ENCODE data around the gene SKOR1.

The SKOR1 gene

GRCh38 chr15:67827562-67828277 lies 2.4 kb downstream of the SKOR1 start:
- Histone ChIP-seq H3K4me3 (ENCODE audit: low read depth, low read length) (no peak overlapping the region), H3K4me1 (ENCODE audit: control insufficient read depth, insufficient read depth, low read length) (peaks cover 42% of the 10 kb centered on the region), H3K27ac (ENCODE audit: low read depth, low read length) (no peak overlapping the region), H3K9ac (ENCODE audit: low read depth, low read length) (no peak overlapping the region), H3K9me3 (ENCODE audit: control insufficient read depth, insufficient read depth, low read length) (no peaks in the 10 kb centered on the region), H3K36me3 (ENCODE audit: control insufficient read depth, insufficient read depth, low read length) (no peaks in the 10 kb centered on the region), H3K27me3 (ENCODE audit: control insufficient read depth, insufficient read depth, low read length) (peaks cover 100% of the 10 kb centered on the region)

GRCh38 chr15:67828278-67828968 lies 3.1 kb downstream of the SKOR1 start:
- H3K9ac ChIP-seq (ENCODE audit: low read depth, low read length): no peak overlapping the region
- no peaks in the 10 kb centered on the region for H3K36me3 ChIP-seq (ENCODE audit: control insufficient read depth, insufficient read depth, low read length)
- peaks cover 47% of the 10 kb centered on the region for H3K4me1 ChIP-seq (ENCODE audit: control insufficient read depth, insufficient read depth, low read length)
- peaks cover 100% of the 10 kb centered on the region for H3K27me3 ChIP-seq (ENCODE audit: control insufficient read depth, insufficient read depth, low read length)
- H3K27ac ChIP-seq (ENCODE audit: low read depth, low read length): no peak overlapping the region
- no peaks in the 10 kb centered on the region for H3K9me3 ChIP-seq (ENCODE audit: control insufficient read depth, insufficient read depth, low read length)
- H3K4me3 ChIP-seq (ENCODE audit: low read depth, low read length): peak overlapping the region; percentile 21; the same call in 1 of the 2 replicates

DNA sequence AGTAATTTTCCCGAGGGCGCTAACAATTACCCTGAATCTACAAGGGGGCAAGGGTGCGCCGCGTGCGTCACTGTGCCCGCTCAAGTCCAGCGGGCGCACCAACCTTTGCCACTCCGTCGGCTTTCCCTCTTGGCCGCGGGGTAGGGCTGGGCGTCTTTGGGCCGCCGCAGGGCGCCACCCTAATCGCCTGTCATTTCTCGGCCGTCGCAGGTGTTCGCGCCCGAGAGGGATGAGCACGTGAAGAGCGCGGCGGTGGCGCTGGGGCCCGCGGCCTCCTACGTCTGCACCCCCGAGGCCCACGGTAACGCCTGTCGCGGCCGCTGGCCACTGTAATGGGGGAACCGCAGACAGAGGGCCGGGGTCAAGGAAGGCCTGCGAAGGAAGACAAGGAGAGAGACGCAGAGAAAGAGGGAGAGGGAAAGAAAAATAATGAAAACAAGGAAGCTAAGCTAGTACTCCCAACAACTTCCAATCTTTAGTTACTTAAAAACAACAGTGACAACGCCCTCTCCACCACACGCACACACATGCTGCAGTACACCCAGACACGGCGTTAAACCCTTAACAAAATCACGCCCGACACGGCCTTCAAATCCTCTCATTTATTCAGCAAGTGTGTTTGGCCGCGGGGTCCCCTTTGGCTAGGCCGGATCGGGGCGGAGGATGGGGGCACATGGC lies 3.8 kb downstream of the SKOR1 start:
- Histone ChIP-seq H3K9me3 (ENCODE audit: control insufficient read depth, insufficient read depth, low read length) (no peaks in the 10 kb centered on the region), H3K27me3 (ENCODE audit: control insufficient read depth, insufficient read depth, low read length) (peaks cover 100% of the 10 kb centered on the region), H3K4me1 (ENCODE audit: control insufficient read depth, insufficient read depth, low read length) (peaks cover 46% of the 10 kb centered on the region), H3K9ac (ENCODE audit: low read depth, low read length) (no peak overlapping the region), H3K36me3 (ENCODE audit: control insufficient read depth, insufficient read depth, low read length) (no peaks in the 10 kb centered on the region), H3K4me3 (ENCODE audit: low read depth, low read length) (peak overlapping the region; percentile 21; the same call in 1 of the 2 replicates), H3K27ac (ENCODE audit: low read depth, low read length) (no peak overlapping the region)

DNA sequence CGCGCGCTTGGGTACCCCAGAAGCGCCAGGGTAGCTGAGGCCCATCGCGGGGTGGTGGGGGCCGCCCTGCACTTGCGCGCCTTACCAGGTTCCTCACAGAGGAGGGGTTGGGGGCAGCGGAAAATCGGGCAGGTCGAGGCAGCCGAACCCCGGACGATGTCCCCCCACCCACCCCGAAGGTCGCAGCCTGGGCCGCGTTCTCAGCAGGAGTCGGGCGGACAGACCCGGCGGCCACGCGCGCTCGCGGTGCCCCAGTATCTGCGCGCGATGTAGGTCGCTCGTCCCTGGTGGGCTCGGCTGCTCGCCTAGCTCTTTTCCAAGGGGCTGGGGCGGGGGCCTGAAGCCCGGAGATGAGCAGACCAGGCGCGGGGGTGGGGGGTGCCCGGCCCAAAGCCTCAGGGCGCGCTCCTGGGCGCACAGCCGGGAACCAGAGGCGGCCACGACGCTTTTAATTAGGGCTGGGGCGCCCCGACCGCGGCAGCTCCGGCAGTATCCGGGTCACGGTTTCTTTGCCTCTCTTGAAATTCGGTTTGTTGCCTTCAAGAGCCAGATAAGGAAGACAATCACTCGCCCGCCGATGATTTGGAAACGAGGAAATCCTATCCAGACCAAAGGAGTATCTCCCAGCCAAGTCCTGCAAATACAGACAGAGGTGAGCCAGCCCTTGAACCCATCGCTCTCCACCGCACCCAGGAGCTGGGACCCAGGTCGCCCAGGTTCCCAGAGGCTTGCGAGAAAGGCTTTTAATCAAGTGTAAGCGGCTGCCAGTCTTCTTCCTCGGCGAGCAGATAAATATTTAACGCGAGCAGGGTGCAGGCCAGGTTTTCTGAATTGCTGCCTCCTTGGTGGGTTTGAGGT lies 4.6 kb downstream of the SKOR1 start:
- H3K27me3 ChIP-seq (ENCODE audit: control insufficient read depth, insufficient read depth, low read length): peaks cover 100% of the 10 kb centered on the region
- 0 out of 2 replicates have a peak overlapping the region, but pooled peaks have one; percentile 1 for H3K4me3 ChIP-seq (ENCODE audit: low read depth, low read length)
- peaks cover 39% of the 10 kb centered on the region for H3K4me1 ChIP-seq (ENCODE audit: control insufficient read depth, insufficient read depth, low read length)
- no peaks in the 10 kb centered on the region for H3K9me3 ChIP-seq (ENCODE audit: control insufficient read depth, insufficient read depth, low read length)
- H3K9ac ChIP-seq (ENCODE audit: low read depth, low read length): no peak overlapping the region
- H3K36me3 ChIP-seq (ENCODE audit: control insufficient read depth, insufficient read depth, low read length): no peaks in the 10 kb centered on the region
- no peak overlapping the region for H3K27ac ChIP-seq (ENCODE audit: low read depth, low read length)

- Histone ChIP-seq H3K4me3 (ENCODE audit: low read depth, low read length) (no peak overlapping the region), H3K27me3 (ENCODE audit: control insufficient read depth, insufficient read depth, low read length) (peaks cover 100% of the 10 kb centered on the region), H3K4me1 (ENCODE audit: control insufficient read depth, insufficient read depth, low read length) (peaks cover 30% of the 10 kb centered on the region), H3K27ac (ENCODE audit: low read depth, low read length) (no peak overlapping the region), H3K9ac (ENCODE audit: low read depth, low read length) (no peak overlapping the region), H3K9me3 (ENCODE audit: control insufficient read depth, insufficient read depth, low read length) (no peaks in the 10 kb centered on the region), H3K36me3 (ENCODE audit: control insufficient read depth, insufficient read depth, low read length) (no peaks in the 10 kb centered on the region)
Measured at GRCh38 chr15:67831363-67831762, 6.1 kb downstream of the SKOR1 start.

DNA sequence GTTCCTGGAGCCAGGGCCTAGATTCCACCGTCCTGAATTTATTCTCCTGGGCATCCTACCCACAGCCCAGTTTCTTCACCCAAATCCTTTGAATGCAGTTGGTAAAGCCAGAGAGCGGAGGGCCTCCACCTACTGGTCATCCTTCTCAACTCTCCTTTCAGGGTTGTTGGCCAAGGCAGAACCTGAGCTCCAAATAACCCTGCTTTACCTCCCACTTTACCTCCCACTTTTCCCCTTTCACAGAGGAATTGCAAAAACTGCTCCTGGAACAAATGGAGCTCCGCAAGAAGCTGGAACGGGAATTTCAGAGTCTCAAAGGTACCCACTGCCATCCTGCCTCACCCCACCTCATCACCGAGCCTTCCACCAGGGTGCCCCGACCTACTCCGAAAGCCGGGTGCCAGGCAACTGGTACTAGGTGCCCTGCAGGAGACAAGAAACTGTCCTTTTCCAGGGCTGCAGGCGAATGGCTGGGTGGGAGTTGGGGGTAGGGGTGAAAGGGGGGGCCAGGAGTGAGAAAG lies 6.8 kb downstream of the SKOR1 start:
- H3K4me1 ChIP-seq (ENCODE audit: control insufficient read depth, insufficient read depth, low read length): peaks cover 35% of the 10 kb centered on the region
- no peaks in the 10 kb centered on the region for H3K36me3 ChIP-seq (ENCODE audit: control insufficient read depth, insufficient read depth, low read length)
- no peak overlapping the region for H3K9ac ChIP-seq (ENCODE audit: low read depth, low read length)
- peaks cover 100% of the 10 kb centered on the region for H3K27me3 ChIP-seq (ENCODE audit: control insufficient read depth, insufficient read depth, low read length)
- no peak overlapping the region for H3K4me3 ChIP-seq (ENCODE audit: low read depth, low read length)
- H3K9me3 ChIP-seq (ENCODE audit: control insufficient read depth, insufficient read depth, low read length): no peaks in the 10 kb centered on the region
- no peak overlapping the region for H3K27ac ChIP-seq (ENCODE audit: low read depth, low read length)

DNA sequence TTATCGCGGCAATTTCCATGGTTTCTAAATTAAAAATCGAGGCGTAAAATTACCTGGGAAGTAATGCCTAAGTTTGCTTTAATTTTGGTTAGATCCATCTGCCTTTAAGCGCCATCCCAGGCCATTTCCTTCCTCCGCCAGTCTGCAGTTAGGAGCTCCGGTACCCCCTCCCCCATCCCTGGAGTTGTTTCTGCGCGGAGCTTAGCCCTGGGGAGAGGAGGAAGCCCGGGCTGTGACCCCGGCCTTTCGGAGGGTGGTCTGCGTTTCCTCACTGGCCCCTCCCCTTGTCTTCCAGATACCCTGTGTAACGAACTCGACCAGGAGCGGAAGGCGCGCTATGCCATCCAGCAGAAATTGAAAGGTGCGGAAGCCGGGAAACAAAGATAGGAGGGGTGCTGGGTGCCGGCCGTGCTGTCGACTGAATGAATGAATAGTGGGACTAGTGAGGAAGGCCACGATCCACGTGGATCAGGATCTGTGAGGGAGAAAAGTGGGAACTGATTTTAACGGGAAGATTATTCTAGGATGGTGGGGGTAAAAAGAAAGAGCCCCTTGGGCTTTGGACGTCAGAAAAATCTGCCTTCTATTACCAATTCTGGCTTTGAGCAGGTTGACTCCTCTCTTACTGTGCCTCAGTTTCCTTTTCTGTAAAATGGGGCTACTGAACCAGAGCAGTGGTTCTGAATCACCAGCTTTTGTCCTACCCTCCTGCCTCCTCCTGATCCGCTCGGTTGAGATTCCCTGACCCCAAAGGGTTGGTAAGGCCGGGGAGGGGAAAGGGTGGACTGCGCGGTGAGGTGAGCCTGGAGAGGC lies 7.8 kb downstream of the SKOR1 start:
- H3K9ac ChIP-seq (ENCODE audit: low read depth, low read length): no peak overlapping the region
- H3K36me3 ChIP-seq (ENCODE audit: control insufficient read depth, insufficient read depth, low read length): no peaks in the 10 kb centered on the region
- H3K4me3 ChIP-seq (ENCODE audit: low read depth, low read length): peak overlapping the region; percentile 57
- H3K9me3 ChIP-seq (ENCODE audit: control insufficient read depth, insufficient read depth, low read length): no peaks in the 10 kb centered on the region
- H3K27me3 ChIP-seq (ENCODE audit: control insufficient read depth, insufficient read depth, low read length): peaks cover 100% of the 10 kb centered on the region
- peaks cover 40% of the 10 kb centered on the region for H3K4me1 ChIP-seq (ENCODE audit: control insufficient read depth, insufficient read depth, low read length)
- no peak overlapping the region for H3K27ac ChIP-seq (ENCODE audit: low read depth, low read length)

- peaks cover 43% of the 10 kb centered on the region for H3K4me1 ChIP-seq (ENCODE audit: control insufficient read depth, insufficient read depth, low read length)
- H3K27me3 ChIP-seq (ENCODE audit: control insufficient read depth, insufficient read depth, low read length): peaks cover 100% of the 10 kb centered on the region
- no peak overlapping the region for H3K9ac ChIP-seq (ENCODE audit: low read depth, low read length)
- peak overlapping the region; percentile 57 for H3K4me3 ChIP-seq (ENCODE audit: low read depth, low read length)
- no peak overlapping the region for H3K27ac ChIP-seq (ENCODE audit: low read depth, low read length)
- H3K9me3 ChIP-seq (ENCODE audit: control insufficient read depth, insufficient read depth, low read length): no peaks in the 10 kb centered on the region
- H3K36me3 ChIP-seq (ENCODE audit: control insufficient read depth, insufficient read depth, low read length): no peaks in the 10 kb centered on the region
Measured at GRCh38 chr15:67833710-67834511, 8.6 kb downstream of the SKOR1 start.

- peak overlapping the region; percentile 57 for H3K4me3 ChIP-seq (ENCODE audit: low read depth, low read length)
- H3K9ac ChIP-seq (ENCODE audit: low read depth, low read length): no peak overlapping the region
- H3K4me1 ChIP-seq (ENCODE audit: control insufficient read depth, insufficient read depth, low read length): peaks cover 45% of the 10 kb centered on the region
- no peaks in the 10 kb centered on the region for H3K36me3 ChIP-seq (ENCODE audit: control insufficient read depth, insufficient read depth, low read length)
- no peaks in the 10 kb centered on the region for H3K9me3 ChIP-seq (ENCODE audit: control insufficient read depth, insufficient read depth, low read length)
- no peak overlapping the region for H3K27ac ChIP-seq (ENCODE audit: low read depth, low read length)
- peaks cover 99% of the 10 kb centered on the region for H3K27me3 ChIP-seq (ENCODE audit: control insufficient read depth, insufficient read depth, low read length)
Measured at GRCh38 chr15:67834581-67835296, 9.4 kb downstream of the SKOR1 start.

Data from HUES48 (cell line).